SK-MEL-5 (cell line): ENCODE results near the gene TMEM38B. TPM values are rescaled to one million over a fixed set of nuclear protein-coding genes. Genes with fewer than 3 reads are reported as not detected.
"Not testable (repeated sequence)": the region's sequence is repeated elsewhere in the genome, so short reads cannot be mapped to it uniquely, and the experiment has no call there.

ENCODE experiments used
- DNase-seq: peaks from one replicate; pipeline ENCODE4 v3.0.0-alpha.2; 2016; ENCODE audit warnings: low read depth, low spot score
- in situ Hi-C: cut with HindIII; loops from 2 replicates; pipeline ENCODE4 v1.10.0; 2016; ENCODE audit warnings: low sequenced_read_pairs, high pct_unique_total_duplicates, low pct_unique_long_range_greater_than_20kb
- total RNA-seq: library from RNA; depleted of rRNA; stranded (reverse); fragments of >200 nt; shearing (Covaris generic); gene quantifications from 2 replicates; pipeline ENCODE4 v1.2.3, GENCODE V29; 2014

Gene TMEM38B
- total RNA-seq, 1 experiment from 2014 or later: 45.6 TPM

DNA sequence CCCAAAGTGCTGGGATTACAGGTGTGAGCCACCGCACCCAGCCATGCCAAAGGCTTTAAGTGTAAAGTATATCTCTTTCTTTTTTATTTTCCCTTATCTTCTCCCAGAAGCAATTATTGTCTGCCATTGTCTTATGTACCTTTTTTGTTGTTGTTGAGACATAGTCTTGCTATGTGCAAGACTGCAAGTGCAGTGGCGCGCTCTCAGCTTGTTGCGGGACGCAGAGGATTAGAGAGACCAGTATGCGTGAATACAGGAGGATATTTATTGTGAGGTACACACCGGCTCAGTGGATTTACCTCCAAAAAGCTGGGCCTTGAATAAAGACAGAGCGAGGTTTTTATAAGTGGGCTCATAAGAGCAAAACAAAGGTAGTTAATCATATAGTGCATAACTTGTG is 11.8 kb downstream of the TMEM38B start:
- in situ Hi-C loops: no loop called here
- DNase-seq: no peak

DNA sequence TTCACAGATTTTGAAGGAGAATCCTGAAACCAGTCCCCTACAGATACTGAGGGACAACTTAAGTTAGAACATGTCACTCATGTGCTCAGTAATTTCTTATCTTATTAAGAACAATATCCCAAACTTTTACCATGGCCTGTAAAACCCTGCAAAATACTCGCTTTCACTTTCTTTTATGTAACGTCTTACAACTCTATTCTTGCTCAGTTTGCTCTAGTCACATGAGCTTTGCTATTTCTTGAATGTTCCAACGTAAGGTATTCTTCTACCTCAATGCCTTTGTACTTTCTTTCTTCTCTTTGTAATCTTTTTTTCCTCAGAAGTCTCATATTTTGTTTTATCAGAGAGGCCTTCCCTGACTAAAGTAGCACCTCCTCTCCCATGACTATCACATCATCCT is 14.1 kb downstream of the TMEM38B start:
- in situ Hi-C loops: no loop called here
- DNase-seq: no peak

DNA sequence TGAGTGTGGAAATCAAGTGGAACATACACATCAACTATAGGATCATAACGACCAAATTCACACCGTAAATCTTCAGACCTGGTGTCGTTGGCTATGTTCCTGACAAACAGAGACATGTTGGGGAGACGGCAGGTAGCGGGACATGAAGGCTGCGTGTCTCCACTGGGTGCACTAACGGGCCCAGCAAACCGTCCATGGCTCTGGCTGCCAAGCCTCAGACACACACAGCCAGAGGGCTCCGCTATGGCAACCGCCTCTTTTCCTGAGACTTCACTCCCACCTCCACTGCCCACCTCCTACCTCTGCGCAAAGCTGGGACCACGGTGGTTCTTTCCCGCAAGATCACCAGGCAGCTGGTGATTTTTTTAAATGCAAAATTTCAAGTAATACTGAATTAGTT is 16.3 kb downstream of the TMEM38B start:
- in situ Hi-C loops: no loop called here
- DNase-seq: no peak

DNA sequence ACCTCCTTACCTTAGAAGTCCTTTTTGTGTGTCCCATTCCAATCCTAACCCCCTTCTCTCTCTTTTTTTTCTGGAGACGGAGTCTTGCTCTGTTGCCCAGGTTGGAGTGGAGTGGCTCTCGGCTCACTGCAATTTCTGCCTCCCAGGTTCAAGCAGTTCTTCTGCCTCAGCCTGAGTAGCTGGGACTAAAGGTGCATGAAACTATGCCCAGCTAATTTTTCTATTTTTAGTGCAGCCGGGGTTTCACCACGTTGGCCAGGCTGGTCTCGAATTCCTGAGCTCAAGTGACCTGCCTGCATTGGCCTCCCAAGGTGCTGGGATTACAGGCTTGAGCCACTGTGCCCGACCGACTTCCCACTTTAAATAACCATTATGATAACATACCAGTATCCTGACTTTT is 17.5 kb downstream of the TMEM38B start:
- no peak for DNase-seq
- in situ Hi-C loops: no loop called here

DNA sequence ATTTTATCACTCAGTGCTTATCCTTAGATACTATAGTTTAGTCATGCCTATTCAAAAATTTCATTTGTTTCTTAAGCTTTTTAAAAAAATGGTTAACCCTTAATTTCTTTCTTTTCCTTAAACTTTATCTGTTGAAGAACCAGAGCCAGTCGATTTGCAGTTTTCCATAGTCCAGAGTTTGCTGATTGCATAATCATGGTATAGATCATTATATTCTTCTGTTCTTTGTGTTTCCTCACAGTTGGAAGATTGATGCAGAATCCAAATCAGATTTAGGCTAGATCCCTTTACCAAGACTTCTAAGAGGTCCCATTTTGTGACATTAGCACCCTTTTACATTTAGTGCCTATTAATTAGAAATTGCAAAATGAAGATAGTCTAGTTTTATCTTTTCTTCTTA is 18.0 kb downstream of the TMEM38B start:
- in situ Hi-C loops: no loop called here
- DNase-seq: no peak

DNA sequence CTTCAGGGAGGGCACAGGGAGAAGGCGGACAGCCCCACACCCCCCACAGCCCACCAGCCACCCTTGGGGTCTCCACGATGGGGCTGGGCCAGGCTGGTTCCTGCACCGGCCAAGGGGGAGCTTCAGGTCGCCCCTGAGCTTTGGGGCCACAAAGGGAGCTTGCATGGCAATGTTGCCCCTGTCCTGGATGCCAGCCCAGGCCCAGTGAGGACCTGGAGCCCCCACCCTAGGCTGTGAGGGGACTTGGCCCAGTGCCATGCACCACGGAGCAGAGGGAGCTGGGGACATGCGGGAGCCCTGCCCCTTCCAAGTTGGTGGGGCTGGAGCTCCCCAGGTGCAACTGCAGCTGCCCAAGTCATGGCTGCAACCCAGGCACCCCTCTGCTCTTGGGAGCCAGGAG is 18.4 kb downstream of the TMEM38B start:
- in situ Hi-C loops: no loop called here
- DNase-seq: no peak

DNA sequence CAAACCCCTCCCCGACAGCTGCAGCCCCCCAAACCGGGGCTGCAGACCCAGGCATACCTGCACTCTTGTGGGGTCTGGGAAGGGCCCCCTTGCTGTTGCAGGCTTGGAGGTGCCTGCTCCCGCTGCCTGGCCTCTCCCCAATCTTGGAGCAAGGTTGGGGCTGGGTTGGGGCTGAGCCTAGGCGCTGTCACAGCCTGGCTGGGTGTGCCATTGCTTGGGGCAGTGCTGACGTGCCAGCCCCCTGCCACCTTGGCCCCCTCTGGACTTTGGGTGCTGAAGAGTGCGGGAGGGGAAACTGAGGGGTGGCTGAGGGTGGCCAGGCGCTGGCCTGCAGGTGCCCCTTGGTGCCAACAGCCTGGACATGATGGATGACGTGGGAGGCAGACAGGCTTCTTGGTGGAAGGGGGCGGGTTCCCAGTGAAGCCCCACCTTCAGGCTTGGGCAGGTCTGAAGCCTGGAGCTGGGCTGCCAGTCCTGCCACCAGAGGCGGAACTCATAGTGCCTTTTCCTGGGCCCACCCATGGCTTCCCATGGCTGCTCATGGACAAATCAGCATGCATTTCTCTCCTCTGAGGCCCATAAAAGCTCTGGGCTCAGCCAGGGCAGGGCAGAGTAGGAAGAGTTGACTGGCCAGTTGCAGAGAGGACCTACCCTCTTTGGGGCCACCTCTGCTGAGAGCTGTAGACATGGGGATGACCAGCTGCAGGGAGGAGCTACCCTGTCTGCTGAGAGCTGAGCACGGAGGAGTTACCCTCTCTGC is 19.1 kb downstream of the TMEM38B start:
- no peak for DNase-seq
- in situ Hi-C loops: no loop called here

DNA sequence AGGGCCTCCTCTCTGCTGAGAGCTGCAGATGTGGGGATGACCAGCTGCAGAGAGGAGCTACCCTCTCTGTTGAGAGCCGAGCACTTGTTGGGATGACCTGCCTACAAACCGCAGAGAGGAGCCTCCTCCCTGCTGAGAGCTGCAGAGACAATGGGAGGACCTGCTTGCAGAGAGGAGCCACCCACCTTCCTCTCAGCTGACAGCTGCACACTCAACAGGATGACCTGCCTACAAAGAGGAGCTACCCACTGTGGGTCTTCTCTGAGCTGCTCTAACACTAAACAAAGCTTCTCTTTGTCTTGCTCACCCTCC is 19.6 kb downstream of the TMEM38B start:
- in situ Hi-C loops: no loop called here
- peak; percentile 57 for DNase-seq

DNA sequence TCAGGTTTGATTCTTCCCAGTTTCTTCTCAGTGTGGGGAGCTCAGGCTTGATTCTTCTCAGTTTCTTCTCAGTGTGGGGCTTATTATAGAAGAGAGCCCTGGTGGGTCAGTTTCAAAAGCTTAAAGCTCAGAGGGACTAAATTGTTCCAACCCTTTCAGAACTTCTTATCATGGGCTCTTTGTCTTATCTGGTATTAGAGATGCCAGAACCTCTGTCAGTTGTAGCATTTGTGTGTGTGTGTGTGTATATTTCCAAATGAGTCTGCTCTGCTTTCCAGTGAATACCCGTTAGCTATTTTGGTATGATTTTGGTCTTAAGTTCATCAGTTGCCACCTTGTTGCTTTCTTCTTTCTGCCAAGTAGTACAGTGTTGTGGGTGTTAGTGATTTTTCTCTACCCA is 21.8 kb downstream of the TMEM38B start:
- in situ Hi-C loops: no loop called here

DNA sequence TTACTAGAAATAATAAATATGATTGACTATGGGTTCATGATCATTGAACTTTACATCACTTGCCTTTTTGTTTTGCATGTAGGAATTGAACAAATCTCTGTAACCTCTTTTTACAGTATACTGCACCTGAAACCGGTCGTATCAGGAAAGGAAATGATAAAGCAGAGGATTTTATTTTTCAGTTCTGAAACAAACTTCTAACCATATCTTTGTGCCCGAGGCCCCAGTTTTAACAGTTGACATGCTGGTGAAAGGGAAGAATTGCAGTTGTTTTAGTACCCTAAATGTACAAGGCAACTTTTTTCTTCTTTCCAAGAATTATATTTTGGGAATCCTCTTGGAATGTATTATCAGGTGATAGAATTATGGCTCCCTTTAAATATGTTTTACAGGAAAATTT is 27.8 kb downstream of the TMEM38B start:
- in situ Hi-C loops: no loop called here

More for the DNA sequence above, 21.8 kb downstream of the TMEM38B start:
- no peak for DNase-seq

DNA sequence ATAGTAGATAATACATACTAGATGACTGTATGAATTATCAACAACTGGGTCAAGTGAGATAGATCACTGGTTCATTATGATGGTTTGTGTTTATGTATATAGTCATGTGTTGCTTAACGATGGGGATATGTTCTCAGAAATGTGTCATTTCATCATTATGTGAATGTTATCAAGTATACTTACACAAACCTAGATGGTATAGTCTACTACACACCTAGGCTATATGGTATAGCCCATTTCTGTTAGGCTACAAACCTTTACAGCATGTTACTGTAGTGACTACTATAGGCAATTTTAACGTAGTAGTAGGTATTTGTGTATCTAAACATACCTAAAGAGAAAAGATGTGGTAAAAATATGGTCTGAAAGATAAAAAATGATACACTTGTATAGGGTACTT is 31.0 kb downstream of the TMEM38B start:
- no peak for DNase-seq
- in situ Hi-C loops: no loop called here

More for the DNA sequence above, 27.8 kb downstream of the TMEM38B start:
- no peak for DNase-seq

DNA sequence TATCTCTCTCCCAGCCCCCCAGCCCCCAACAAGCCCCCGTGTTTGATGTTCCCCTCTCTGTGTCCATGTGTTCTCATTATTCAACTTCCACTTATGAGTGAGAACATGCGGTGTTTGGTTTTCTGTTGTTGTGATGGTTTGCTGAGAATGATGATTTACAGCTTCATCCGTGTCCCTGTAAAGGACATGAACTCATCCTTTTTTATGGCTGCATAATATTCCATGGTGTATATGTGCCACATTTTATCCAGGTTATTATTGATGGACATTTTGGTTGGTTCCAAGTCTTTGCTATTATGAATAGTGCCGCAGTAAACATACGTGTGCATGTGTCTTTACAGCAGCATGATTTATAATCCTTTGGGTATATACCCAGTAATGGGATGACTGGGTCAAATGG is 33.9 kb downstream of the TMEM38B start:
- in situ Hi-C loops, DNase-seq: not testable (repeated sequence)

DNA sequence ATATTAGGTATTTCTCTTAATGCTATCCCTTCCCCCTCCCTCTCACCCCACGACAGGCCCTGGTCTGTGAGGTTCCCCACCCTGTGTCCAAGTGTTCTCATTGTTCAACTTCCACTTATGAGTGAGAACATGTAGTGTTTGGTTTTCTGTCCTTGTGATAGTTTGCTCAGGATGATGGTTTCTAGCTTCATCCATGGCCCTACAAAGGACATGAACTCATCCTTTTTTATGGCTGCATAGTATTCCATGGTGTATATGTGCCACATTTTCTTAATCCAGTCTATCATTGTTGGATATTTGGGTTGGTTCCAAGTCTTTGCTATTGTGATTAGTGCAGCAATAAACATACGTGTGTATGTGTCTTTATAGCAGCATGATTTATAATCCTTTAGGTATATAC is 37.1 kb downstream of the TMEM38B start:
- in situ Hi-C loops, DNase-seq: not testable (repeated sequence)

DNA sequence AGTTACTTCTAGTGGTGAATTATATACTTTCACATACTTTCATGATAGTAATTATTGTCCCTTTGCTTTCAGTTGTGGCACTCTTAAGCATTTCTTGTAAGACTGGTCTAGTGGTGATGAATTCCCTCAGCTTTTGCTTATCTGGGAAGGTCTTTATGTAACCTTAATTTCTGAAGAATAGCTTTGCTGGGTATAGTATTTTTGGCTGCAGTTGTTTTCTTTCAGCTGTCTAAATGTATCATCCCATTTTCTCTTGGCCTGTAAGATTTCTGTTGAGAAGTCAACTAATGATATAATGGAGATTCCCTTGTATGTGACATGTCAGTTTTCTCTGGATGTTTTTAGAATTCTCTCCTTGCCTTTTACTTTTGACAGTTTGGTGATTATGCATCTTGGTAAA is 41.0 kb downstream of the TMEM38B start:
- no peak for DNase-seq
- in situ Hi-C loops: no loop called here

DNA sequence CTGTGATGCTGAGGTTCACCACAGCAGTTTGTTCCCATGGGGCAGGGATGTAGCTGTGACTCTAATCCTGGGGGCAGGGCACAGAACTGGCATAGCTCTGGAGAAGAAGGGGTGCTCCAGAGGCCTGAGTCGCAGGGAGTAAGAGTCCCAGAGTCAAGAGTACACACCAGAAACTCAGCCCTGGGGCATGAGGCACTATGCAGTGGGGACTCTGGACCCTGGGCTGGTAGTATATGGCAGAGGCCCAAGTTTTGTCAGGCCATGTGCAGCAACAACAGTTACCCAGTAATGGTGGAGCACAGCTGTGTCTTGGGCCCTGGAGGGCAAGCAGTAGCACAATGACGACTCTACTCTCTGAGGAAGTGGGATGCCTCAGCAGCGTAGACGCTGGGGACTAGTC is 42.9 kb downstream of the TMEM38B start:
- in situ Hi-C loops: no loop called here
- no peak for DNase-seq

DNA sequence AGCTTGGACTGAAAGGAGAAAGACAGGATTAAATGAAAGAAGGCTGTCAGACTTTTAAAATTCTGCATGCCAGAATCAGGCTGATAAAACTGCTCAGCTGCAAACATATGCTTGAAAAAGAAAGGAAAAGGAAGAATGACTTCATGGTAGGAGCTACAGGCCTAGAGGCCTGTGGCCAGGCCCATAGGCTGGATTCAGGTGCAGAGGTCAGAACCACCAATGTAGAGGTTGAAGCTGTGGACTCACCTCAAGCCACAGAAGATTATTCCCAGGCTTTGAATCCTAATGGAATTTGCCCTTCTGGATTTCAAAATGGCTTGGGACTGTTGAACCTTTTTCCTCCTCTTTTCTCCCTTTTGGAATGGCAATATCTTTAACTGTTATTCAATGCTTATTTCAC is 47.7 kb downstream of the TMEM38B start:
- DNase-seq: no peak
- in situ Hi-C loops: no loop called here

DNA sequence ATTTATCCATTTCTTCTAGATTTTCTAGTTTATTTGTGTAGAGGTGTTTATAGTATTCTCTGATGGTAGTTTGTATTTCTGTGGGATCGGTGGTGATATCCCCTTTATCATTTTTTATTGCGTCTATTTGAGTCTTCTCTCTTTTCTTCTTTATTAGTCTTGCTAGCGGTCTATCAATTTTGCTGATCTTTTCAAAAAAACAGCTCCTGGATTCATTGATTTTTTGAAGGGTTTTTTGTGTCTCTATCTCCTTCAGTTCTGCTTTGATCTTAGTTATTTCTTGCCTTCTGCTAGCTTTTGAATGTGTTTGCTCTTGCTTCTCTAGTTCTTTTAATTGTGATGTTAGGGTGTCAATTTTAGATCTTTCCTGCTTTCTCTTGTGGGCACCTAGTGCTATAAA is 53.0 kb downstream of the TMEM38B start:
- in situ Hi-C loops, DNase-seq: not testable (repeated sequence)

DNA sequence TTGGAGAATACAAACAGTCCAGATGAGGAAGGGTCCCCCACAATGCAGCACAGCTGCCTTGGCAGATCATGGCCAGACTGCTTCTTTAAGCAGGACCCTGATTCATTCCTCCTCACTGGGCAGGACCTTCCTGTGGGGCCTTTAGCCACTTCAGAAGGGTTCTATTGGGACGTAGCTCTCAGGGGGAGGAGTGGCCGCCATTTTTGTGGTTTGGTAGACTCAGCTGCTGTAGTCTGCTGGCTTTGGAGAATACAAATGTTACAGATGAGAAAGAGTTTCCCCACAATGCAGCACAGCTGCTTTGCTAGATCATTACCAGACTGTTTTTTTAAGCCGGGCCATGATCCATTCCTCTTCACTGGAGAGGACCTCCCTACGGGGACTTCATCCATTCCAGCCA is 57.4 kb downstream of the TMEM38B start:
- no peak for DNase-seq
- in situ Hi-C loops: no loop called here

DNA sequence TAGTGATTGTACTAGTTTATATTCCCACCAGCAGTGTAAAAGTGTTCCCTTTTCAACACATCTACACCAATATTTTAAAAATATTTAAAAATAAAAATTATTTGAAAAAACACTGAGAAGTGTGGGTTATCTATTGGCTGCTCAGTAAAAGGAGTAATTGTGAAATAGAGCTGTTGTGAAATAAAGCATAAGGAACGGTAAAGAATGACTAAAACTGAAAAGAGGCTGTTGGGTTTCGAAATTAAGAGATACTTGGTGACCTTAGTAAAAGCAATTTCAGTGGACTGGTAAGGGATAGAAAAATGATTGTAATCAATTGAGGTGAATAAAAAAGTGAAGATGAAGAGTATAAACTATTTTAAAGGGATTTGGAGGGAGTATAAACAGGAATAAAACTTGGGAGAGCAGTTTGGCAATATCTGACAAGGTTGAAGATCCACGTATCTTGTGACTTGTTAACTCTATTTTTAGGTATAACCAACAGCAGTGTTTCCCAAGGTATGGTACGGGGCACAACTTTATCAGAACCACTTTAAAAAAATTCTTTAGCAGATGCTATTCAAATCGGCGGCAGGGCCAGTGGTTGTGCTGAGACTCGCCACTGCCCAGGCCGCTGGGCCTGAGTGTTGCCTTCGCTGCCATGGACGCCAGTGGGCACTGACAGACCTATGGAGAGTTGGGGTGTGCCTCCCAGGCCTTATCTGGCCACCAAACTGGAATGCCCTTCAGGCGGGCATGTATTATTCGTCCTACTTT is 63.3 kb downstream of the TMEM38B start:
- in situ Hi-C loops: no loop called here
- DNase-seq: no peak
